HepG2 (cell line): Measurements from ENCODE around the gene REEP6.

ENCODE experiments used
- AGO2 ChIP-seq: fragments of 200-400 bp; formaldehyde crosslinking; optimal IDR thresholded peaks from 2 replicates; pipeline ENCODE3; 2017; ENCODE audit warnings: mild to moderate bottlenecking, low read depth, low read length, moderate library complexity
- ATF1 ChIP-seq: IDR thresholded peaks from 2 replicates; pipeline ENCODE4 v1.6.1; 2016; ENCODE audit warnings: mild to moderate bottlenecking, control low read depth
- CREB1 ChIP-seq, 2 experiments: fragments of 450-650 bp in 1 of 2; IDR thresholded peaks; 2 replicates each; pipeline ENCODE4 v1.6.1; 2016 to 2017; ENCODE audit warnings: control low read depth in 1 of 2, mild to moderate bottlenecking in 1 of 2, missing compliant biosample characterization in 1 of 2, missing genetic modification characterization in 1 of 2
- JUN ChIP-seq: sonication (generic); formaldehyde crosslinking; IDR thresholded peaks from 2 replicates; pipeline ENCODE4 v1.4.0; 2020; ENCODE audit warnings: mild to moderate bottlenecking, missing genetic modification reagents
- JUNB ChIP-seq: sonication (generic); formaldehyde crosslinking; IDR thresholded peaks from 2 replicates; pipeline ENCODE4 v1.8.0; 2022; ENCODE audit warnings: missing genetic modification reagents, mild to moderate bottlenecking, borderline replicate concordance
- POLR2AphosphoS5 ChIP-seq: IDR thresholded peaks from 2 replicates; pipeline ENCODE4 v1.6.1; 2012; ENCODE audit warnings: low read depth, low read length
- SP1 ChIP-seq, 2 experiments: fragments of 450-650 bp in 1 of 2; sonication (generic) in 1 of 2; formaldehyde crosslinking in 1 of 2; IDR thresholded peaks; 2 replicates each; pipeline versions ENCODE4 v1.4.0 to v1.6.1; 2016 to 2020; ENCODE audit warnings: missing genetic modification reagents in 1 of 2
- TEAD2 ChIP-seq: sonication (generic); formaldehyde crosslinking; IDR thresholded peaks from 2 replicates; pipeline ENCODE4 v1.9.0; 2021; ENCODE audit warnings: missing genetic modification reagents
- ZNF672 ChIP-seq: sonication (generic); formaldehyde crosslinking; IDR thresholded peaks from 2 replicates; pipeline ENCODE4 v1.8.1; 2022; ENCODE audit warnings: missing genetic modification reagents
- TF ChIP-seq, protein P1 (sequence below), 2 experiments: IDR thresholded peaks; 2 replicates each; pipeline ENCODE4 v1.6.1; 2011 to 2012; ENCODE audit warnings: low read length in 2 of 2, borderline replicate concordance in 1 of 2, low read depth in 1 of 2, mild to moderate bottlenecking in 1 of 2, moderate library complexity in 1 of 2
- TF ChIP-seq, protein P2 (sequence below): sonication (generic); formaldehyde crosslinking; IDR thresholded peaks from 2 replicates; pipeline ENCODE4 v1.5.0; 2020; ENCODE audit warnings: missing genetic modification reagents, mild to moderate bottlenecking, borderline replicate concordance
- TF ChIP-seq, protein P3 (sequence below): sonication (generic); formaldehyde crosslinking; conservative IDR thresholded peaks from 2 replicates; pipeline ENCODE4 v1.4.0; 2020; ENCODE audit warnings: missing genetic modification reagents
- TF ChIP-seq, protein P4 (sequence below): fragments of 450-650 bp; IDR thresholded peaks from 2 replicates; pipeline ENCODE4 v1.6.1; 2017
- TF ChIP-seq, protein P5 (sequence below): sonication (generic); formaldehyde crosslinking; IDR thresholded peaks from 2 replicates; pipeline ENCODE4 v1.5.0; 2020; ENCODE audit warnings: mild to moderate bottlenecking, missing genetic modification reagents, moderate library complexity

DNA sequence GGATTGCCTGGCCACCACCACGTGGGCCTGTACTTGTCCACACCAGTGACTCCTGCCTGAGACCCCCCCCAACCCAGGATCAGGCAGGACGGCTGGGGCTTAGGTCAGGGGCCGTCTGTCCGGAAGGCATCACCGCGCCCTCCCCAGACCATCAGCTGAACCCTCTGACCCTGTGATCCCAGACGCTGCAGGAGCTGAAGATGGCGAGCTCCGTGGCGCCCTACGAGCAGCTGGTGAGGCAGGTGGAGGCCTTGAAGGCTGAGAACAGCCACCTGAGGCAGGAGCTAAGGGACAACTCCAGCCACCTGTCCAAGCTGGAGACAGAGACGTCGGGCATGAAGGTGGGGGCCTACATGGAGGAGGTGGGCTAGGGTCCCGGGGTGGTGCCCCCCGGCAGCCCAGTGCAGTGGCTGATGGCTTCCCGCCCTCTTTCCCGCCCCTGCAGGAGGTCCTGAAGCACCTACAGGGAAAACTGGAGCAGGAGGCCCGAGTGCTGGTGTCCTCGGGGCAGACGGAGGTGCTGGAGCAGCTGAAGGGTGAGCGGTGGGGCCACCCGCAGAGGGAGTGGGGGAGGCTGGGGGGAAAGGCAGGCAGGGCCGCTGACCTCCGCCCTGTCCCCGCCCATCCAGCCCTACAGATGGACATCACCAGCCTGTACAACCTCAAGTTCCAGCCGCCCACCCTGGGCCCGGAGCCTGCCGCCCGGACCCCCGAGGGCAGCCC lies 38.0 kb upstream of the REEP6 start:
- TF ChIP-seq ATF1 (no peak), ZNF672 (no peak), JUNB (CRISPR knock-in tag) (no peak), CREB1 (IDR thresholded peaks at IDR 0.05) (no peak), CREB1 (CRISPR knock-in tag; IDR thresholded peaks at IDR 0.05) (no peak), SP1 (IDR thresholded peaks at IDR 0.05) (no peak), SP1 (CRISPR knock-in tag; IDR thresholded peaks at IDR 0.05) (no peak), TEAD2 (CRISPR knock-in tag) (no peak), AGO2 (no peak), JUN (CRISPR knock-in tag) (no peak), POLR2AphosphoS5 (no peak)
- TF ChIP-seq, protein P1, sequence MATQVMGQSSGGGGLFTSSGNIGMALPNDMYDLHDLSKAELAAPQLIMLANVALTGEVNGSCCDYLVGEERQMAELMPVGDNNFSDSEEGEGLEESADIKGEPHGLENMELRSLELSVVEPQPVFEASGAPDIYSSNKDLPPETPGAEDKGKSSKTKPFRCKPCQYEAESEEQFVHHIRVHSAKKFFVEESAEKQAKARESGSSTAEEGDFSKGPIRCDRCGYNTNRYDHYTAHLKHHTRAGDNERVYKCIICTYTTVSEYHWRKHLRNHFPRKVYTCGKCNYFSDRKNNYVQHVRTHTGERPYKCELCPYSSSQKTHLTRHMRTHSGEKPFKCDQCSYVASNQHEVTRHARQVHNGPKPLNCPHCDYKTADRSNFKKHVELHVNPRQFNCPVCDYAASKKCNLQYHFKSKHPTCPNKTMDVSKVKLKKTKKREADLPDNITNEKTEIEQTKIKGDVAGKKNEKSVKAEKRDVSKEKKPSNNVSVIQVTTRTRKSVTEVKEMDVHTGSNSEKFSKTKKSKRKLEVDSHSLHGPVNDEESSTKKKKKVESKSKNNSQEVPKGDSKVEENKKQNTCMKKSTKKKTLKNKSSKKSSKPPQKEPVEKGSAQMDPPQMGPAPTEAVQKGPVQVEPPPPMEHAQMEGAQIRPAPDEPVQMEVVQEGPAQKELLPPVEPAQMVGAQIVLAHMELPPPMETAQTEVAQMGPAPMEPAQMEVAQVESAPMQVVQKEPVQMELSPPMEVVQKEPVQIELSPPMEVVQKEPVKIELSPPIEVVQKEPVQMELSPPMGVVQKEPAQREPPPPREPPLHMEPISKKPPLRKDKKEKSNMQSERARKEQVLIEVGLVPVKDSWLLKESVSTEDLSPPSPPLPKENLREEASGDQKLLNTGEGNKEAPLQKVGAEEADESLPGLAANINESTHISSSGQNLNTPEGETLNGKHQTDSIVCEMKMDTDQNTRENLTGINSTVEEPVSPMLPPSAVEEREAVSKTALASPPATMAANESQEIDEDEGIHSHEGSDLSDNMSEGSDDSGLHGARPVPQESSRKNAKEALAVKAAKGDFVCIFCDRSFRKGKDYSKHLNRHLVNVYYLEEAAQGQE (IDR thresholded peaks at IDR 0.05; ENCODE audit: borderline replicate concordance in 1 of 2, low read depth in 1 of 2, low read length in 2 of 2): no peak
- TF ChIP-seq, protein P2, sequence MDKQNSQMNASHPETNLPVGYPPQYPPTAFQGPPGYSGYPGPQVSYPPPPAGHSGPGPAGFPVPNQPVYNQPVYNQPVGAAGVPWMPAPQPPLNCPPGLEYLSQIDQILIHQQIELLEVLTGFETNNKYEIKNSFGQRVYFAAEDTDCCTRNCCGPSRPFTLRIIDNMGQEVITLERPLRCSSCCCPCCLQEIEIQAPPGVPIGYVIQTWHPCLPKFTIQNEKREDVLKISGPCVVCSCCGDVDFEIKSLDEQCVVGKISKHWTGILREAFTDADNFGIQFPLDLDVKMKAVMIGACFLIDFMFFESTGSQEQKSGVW (CRISPR knock-in tag): no peak
- TF ChIP-seq, protein P3, sequence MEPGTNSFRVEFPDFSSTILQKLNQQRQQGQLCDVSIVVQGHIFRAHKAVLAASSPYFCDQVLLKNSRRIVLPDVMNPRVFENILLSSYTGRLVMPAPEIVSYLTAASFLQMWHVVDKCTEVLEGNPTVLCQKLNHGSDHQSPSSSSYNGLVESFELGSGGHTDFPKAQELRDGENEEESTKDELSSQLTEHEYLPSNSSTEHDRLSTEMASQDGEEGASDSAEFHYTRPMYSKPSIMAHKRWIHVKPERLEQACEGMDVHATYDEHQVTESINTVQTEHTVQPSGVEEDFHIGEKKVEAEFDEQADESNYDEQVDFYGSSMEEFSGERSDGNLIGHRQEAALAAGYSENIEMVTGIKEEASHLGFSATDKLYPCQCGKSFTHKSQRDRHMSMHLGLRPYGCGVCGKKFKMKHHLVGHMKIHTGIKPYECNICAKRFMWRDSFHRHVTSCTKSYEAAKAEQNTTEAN: no peak
- TF ChIP-seq, protein P4, sequence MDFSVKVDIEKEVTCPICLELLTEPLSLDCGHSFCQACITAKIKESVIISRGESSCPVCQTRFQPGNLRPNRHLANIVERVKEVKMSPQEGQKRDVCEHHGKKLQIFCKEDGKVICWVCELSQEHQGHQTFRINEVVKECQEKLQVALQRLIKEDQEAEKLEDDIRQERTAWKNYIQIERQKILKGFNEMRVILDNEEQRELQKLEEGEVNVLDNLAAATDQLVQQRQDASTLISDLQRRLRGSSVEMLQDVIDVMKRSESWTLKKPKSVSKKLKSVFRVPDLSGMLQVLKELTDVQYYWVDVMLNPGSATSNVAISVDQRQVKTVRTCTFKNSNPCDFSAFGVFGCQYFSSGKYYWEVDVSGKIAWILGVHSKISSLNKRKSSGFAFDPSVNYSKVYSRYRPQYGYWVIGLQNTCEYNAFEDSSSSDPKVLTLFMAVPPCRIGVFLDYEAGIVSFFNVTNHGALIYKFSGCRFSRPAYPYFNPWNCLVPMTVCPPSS: no peak
- TF ChIP-seq, protein P5, sequence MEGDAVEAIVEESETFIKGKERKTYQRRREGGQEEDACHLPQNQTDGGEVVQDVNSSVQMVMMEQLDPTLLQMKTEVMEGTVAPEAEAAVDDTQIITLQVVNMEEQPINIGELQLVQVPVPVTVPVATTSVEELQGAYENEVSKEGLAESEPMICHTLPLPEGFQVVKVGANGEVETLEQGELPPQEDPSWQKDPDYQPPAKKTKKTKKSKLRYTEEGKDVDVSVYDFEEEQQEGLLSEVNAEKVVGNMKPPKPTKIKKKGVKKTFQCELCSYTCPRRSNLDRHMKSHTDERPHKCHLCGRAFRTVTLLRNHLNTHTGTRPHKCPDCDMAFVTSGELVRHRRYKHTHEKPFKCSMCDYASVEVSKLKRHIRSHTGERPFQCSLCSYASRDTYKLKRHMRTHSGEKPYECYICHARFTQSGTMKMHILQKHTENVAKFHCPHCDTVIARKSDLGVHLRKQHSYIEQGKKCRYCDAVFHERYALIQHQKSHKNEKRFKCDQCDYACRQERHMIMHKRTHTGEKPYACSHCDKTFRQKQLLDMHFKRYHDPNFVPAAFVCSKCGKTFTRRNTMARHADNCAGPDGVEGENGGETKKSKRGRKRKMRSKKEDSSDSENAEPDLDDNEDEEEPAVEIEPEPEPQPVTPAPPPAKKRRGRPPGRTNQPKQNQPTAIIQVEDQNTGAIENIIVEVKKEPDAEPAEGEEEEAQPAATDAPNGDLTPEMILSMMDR (CRISPR knock-in tag): no peak
